Stimulated activated CD4-positive, alpha-beta T cell treated with anti-CD3 and anti-CD28 coated beads, Interleukin-2, amount 100 ng/mL, for 4 hours (primary cell): Measurements from ENCODE around the gene TUBGCP2.

Source experiments
- DNase-seq: peaks from one replicate; pipeline ENCODE4 v3.0.0-alpha.2; 2020; ENCODE audit warnings: low read depth

The TUBGCP2 gene

DNA sequence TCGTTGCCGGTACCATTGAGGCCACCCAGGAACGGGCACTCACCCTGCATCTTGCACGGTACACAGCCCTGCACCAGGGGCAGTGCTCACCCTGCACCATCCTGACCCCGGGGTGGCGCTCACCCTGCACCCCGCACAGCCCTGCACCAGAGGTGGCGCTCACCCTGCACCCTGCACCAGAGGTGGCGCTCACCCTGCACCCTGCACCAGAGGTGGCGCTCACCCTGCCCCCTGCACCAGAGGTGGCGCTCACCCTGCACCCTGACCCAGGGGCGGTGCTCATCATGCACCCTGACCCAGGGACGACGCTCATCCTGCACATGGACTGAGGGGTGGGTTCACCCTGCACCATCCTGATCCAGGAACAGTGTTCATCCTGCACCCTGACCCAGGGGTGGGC lies 6.4 kb downstream of the TUBGCP2 start:
- no peak for DNase-seq

DNA sequence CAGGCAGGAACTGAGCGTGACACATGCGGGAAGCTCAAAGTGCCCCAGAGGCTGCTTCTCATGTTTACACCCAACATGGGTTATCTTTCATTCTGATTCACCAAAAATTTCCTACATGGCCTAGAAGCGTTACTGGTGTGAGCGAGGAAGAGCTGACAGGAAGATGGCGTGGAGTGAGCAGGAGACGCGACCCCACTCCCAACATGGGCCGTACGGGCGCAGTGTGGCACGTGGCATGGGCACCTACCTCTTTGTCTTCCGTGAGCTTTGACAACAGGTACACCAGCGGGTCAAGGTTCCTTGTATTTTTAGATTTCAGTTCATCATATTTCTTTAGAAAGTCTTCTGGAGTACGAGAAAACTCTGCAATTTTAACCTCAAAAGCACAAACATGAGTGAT lies 8.9 kb downstream of the TUBGCP2 start:
- DNase-seq: no peak

DNA sequence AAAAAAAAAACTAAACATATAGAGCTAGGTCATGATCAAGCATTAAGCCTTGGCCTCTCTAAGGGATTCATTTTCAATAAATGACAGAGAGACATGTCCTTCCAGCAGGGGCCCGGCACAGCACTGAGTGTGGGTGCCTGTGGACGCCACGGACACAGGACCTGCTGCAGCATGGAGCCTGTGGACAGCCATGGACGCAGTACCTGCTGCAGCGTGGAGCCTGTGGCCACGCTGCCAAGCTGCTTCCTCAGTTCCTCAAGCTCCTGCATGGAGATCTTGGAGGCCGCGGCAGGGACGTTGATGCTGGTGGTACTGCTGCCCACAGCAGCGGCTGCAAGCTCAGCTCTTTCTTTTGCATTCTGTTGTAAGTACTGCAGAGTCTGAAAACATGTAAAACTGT lies 9.4 kb downstream of the TUBGCP2 start:
- DNase-seq: no peak

DNA sequence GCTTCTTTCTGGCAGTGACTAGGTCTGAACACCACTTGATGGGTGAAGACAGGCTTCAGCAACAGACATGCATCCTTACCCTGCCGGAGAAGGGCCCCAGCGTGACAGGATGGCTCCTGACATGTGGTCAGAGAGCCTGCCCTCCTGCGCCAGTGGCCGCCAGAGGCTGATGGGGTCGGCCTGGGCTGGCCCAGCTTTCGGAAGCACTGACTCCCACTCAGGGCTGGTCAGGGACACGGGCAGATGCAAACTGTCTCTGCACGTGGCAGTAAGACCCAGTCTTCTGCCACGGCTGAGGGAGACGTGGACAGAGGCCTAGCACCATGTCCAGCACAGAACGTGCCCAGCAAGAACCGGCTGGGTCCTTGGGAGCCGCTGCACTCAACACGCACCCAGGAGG lies 10.2 kb downstream of the TUBGCP2 start:
- DNase-seq: no peak

DNA sequence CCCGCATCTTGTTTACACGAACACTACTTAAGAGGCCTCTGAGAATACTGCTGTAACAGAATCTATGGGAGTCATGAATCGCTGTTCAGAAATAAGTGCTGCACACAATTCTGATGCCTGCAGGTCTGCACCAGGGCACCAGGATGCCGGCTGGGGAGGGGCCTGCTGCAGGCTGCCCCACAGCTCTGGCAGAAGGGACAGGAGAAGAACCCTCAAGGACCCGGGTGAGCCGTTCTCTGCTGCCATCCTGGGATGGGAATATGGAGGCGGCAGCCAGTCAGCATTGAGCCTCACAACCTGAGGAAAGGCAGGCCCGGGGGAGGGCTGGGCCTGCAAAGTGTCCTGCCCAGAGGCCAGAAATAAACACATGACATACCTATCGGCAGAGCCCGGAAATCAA lies 11.2 kb downstream of the TUBGCP2 start:
- DNase-seq: no peak

DNA sequence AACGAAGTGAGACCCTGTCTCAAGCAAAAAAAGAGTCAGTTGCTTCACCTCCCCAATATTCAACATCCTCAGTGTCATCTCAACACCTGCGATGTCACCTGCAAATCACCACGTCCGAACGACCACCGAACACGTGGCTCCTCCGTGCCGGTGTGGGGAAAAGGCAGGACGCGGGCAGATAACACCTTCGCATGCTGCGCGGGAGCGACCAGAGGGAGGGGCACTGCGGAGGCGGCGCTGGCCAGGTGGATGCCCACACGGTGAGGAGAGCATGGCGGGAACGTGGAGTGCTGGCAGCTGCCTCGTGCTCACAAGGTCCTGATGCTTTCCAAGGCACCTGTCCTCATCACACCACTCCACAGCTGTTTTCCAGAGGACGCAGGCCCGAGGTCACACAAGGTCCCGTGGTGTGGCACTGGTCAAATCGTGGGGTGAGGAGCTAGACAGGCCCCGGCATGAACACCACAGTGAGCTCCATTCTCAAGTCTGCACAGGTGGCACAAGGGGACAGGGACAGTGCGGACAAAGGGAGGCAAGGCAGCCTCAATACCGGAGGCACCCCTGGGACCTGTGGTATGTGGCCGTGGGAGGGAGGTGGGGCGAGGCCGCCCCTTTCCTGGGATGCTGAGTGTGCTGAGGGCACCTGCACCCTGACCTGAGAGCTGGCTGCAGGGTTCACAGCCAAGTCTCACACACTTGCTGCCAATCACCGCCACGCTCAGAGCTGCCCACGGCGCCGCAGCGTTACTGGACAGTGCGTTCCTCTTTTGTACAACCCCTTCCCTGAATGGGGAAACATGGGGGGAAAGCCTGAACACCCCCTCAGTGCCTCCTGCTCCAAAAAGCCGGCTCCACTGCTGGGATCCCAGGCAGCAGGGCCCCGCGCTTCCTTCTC lies 13.0 kb downstream of the TUBGCP2 start:
- DNase-seq: no peak

DNA sequence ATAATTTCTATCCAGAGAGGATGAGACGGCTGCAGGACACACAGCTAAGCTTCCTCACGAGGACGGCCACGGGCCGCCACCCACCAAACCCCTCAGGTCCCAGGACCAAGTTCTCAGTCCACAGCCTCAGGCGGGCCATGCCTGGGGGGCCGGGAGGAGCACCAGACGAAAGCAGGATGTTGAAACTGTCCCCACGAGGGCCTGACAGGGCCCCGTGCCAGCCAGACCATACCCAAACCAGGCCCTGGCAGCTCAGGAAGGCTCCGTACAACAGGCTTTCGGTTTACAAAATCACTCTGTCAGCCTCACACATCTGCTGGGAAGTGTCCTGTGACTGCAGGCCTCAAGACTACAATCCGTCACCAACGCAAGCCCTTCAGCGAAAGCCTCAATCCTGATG lies 14.5 kb downstream of the TUBGCP2 start:
- no peak for DNase-seq

DNA sequence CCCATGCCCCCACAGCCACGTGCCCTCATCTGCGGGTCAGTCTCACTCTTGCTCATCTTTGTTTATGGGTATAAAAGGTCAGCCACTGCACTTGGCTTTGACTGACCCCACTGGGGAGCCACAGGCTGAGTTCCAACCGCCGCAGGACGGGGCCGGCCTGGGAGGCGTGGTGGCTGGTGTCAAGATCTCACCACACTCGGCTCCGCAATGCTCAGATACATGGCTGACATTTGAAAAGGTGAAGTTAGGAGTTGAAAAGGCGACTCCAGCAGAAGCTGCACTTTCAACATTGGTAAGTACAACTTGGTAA lies 14.9 kb downstream of the TUBGCP2 start:
- no peak for DNase-seq

DNA sequence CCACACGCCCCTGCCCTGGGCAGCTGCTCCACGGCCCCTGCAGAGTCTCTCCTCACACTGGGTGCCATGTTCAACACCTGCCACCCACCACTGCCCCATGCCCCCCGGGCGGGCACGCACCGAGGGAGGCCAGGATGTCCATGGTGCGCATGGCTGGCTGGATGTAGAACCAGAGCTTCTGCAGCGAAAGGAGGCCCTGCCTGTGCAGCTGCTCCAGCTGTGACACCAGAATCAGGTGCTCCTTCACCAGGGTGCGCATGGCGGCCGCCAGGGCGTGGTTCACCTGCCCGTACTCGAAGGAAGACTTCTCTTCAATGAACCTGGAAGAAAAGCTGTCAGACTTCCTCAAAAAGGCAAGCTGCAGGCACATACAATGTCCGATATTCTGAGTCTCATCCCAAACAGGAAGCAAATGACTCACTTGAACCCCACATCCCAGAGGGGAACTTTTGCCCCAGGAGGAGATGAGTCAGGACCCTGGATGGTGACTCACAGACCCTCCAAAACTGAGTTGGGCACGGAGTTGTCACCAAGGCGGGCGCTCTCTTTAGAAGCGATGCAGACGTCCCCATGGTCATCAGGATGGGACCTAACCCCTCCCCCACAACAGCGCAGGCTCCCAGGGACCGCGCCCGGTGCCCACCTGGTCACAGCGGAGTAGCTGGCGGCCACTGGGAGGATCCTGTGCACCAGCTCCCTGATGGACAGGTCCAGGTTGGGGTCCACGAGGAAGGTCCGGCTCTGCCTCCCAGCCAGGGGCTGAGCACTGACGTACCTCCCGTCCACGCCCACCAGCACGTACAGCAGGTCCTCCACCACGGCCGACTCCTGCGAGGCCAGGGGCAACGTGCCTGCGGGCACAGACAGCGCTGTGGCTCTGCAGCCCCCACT lies 15.5 kb downstream of the TUBGCP2 start:
- DNase-seq: no peak

DNA sequence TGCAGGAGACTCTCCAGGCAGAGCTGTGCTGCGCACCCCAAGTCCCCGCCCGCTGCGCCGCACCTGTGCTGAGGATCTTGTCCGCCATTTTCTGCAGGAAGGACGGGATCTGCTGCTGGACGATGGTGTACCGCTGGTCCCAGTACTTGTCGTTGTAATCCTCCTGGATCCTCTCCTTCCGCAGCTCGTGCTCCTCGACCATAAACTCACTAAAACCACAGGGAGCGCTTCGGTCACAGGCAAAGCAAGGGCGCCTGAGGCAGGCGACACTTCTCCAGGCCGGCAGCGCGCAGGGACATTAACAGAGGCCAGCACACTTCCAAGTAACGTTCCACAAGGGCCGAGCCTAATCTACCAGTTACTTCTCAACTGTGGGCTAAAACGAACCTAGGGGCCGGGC lies 18.9 kb downstream of the TUBGCP2 start:
- DNase-seq: no peak

DNA sequence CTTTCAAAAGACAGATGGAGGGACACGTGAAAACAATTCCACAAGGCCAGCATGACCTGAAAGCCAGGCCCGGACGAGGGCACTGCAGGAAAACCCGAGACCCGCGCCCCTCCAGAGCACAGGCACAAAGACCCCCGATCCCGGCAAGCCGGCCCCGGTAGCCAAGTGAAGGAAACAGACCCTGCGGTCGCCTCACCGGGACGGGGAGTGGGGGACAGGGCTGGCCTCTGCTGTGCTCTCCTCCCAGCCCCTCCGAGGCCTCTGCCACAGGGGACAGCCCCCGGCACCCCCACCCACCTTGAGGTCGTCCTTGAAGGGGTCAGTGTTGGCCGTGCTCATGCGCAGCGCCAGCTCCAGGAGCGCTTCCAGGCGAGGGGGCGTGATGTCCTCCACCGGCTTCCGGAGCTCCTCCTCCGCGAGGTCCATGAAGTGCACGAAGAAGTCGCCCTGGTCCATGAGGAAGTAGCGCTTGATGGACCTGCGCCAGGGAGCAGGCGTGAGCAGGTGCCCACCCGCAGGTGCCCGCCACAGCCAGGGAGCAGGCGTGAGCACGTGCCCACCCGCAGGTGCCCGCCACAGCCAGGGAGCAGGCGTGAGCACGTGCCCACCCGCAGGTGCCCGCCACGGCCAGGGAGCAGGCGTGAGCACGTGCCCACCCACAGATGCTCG lies 20.7 kb downstream of the TUBGCP2 start:
- DNase-seq: no peak

DNA sequence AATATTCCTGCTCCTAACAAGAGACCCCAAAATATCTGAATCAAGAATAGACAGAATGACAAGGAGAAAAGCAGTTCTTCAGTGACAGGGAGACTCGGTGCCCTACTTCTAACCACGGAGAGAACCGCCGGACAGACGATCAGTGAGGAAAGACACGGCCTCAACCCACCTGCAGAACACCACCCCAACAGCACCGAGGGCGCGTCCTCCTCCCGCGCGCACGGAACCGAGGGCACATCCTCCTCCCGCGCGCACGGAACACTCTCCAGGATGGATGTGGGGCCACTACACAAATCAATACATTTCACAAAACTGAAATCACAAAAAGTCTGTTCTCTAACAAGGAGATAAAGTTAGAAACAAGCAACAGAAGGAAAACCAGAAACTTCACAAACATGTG lies 22.3 kb downstream of the TUBGCP2 start:
- DNase-seq: no peak

DNA sequence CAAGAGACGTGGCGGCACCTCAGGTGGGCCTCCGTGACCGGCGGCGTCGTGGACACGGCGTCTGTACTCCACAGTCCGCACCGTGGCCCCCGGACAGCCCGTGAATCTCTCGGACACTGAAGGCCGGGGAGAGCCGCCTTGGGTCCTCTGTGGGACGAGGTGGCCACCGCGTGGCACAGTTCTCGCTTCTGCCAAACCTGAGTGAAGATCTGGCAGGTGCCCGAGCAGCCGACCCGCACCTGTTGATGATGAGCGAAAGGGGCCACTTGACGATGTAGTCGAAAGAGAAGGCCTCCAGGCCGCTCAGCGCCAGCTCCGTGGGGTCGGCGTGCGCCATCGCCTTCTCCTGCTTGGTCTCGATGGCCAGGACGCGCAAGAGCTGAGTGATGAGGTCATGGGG lies 23.5 kb downstream of the TUBGCP2 start:
- DNase-seq: no peak

DNA sequence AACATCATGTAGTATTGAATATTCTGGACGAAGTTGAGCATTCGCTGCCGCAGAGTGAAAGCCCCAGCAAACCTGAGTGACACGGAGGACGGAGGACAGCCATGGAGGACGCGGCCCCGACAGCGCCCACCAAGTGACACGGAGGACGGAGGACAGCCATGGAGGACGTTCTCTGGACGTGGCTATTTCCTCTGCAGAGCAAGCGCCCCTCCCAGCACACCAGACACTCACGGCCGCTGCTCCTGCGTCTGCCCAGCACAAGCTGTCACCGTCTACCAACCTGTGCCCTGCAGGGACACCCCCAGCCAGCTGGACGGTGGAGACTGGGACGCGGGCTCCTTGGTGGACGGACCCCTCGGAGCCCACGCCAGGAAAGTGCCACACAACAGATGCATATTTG lies 24.7 kb downstream of the TUBGCP2 start:
- DNase-seq: no peak

DNA sequence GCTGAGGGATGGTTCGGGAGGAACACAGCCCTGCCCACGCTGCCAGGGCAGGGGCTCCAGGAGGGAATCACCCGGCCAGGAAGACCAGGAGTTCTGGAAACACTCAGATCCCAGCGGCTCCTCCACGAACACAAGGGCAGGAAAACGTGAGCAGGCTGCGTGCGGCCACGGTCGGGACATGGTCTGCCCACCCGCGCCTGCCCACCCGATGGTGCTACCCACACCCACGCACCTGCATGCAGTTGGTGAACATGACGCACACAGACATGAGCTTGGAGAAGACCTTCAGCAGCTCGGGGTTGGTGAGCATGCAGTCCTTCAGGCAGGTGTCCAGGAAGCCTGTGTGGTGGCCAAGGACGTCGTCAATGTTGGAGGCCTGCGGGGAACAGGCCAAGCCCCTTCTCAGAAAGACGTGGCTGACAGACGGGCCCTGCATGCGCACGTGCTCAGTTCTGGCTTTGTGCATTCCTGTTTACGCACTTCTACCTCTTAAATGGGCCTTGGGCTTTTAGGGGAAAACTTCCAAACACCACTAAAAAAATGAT lies 25.8 kb downstream of the TUBGCP2 start:
- DNase-seq: no peak

DNA sequence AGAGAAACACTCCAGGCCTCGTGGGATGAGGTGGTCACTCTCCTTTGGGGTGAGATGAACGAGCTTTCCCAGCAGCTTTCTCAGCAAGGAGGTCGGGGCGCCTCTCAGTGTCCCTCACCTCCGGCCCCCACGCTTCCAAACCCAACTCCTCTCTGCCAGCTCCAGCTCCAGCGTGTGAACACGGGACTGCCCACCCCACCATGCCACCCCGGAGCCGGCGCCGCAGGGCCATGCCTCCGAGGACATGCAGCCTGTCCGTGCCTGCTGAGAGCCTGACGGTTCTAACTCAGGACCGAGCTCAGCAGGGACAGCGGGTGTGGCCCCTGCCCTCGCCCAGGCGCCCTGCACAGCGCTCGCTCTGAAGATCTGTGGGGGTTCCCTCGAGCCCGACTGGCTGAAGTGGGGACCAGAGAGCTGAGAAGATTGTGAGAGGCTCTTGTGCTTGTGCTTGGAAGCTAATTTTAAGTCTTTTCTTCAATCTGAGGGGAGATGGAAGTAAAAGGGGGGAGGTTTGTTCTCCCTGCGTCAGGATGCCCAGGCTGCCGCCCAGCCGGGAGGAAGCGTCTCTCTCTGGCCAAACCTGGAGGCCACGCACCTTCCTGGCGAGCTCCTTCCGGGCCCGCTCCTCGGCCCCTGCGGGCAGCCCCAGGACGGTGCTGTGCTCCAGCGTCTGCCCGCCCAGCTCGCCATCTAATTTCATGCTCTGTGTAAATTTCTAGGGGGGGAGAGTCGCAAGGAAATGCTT lies 26.9 kb downstream of the TUBGCP2 start:
- DNase-seq: no peak

DNA sequence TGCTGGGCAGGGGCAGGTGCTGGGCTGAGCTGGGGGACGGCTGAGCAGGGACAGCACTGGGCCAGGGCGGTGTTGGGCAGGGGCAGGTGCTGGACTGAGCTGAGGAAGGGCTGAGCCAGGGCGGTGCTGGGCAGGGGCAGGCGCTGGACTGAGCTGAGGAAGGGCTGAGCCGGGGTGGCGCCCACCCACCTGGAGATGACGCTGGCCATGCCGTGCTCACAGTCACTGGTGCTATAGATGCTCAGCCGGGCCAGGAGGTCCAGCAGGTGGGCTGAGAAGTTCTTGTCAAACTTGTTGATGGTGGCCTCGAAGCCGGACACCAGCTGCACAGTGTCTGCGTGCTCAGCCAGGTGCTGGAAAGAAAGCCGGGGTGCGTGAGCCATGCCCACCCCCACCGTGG lies 27.6 kb downstream of the TUBGCP2 start:
- no peak for DNase-seq

DNA sequence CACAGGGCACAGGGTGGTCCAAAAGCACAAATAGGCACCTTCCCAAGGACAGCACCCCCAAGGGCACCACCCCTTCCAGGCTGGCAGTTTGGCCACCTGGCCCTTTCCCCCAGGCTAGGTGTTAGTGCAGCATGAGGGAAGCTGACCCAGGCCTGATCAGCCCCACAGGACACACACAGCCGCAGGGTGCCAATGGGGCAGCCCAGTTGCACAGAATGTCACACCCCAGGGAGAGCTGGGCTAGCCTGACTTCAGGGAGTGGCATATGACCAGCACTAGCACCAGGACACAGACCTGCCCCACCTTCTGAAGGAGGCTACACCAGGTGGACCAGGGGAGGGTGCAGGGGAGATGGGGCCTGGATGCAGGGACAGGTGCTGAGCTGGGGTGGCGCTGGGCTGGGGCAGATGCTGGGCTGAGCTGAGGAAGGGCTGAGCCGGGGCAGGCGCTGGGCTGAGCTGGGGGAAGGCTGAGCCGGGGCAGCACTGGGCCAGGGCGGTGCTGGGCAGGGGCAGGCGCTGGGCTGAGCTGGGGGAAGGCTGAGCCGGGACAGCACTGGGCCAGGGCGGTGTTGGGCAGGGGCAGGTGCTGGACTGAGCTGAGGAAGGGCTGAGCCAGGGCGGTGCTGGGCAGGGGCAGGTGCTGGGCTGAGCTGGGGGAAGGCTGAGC lies 28.1 kb downstream of the TUBGCP2 start:
- no peak for DNase-seq

DNA sequence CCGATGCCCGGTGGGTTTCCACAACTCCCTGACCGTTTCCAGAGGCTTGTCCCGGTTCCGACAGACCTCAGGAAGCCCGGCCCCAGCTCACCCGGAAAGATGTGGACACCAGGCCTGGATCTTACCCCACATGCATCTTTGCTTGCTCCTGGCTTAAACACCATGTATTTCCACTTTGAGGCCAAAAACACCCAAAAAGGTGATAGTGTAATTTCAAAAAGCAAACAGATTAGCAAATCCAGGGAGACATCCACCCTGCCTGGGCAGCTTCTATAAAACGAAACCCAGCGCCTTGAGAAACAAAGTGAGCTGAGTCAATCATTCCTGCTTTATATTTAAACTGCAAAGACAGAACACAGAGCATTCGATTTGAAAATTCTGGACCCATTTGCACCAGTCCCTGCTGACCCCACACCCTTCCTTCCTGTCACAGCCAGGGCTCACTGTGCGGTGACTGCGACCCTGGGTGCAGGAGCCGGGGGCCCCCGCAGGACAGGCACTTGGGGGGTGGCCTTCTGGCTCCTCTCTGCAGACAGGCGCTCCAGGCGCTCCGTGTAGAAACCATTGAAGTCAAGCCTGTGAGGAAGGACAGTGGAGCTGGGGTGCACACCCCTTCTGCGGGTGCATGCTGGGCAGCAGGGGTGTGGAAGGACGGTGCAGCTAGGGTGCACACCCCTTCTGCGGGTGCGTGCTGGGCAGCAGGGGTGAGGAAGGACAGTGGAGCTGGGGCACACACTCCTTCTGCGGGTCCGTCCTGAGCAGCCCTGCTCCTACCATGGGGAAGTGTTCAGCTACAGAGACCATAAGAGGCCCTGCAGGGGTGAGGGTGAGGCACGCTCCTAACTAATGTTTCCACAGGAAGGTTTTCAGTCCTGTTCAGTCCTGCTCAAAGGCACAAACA lies 29.1 kb downstream of the TUBGCP2 start:
- DNase-seq: no peak

DNA sequence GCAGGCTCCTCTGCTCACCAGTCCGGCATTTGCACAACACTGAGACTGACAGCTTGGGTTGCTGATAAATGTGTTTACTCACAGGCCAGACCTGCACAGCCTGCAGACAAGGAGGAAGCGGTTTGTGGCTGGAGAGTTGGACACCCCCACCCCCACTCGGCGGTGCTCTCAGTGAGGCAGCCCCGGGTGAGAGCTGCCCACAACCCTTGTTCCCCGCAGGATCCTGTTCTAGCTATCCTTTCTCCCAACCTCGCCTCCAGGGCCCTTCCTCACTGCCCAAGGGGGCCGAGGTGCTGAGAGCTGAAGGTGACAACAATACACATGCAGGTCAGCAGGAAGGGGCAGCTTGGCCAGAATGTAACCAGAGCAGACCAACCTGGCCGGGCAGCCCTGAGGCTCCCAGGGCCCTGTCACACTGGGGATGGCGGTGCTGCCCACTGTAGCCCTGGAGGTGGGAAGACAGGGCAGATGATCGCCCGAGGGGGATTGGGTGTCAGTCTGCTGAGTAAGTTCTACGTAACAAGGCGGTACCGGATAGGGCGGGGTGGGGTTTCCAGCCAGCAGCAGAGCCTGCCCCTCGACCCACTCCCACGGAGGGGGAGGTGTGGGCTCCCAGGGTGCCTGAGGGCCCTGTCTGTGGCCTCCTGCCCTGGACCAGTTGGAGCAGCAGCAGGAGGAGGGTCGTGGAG lies 30.0 kb downstream of the TUBGCP2 start:
- DNase-seq: no peak
